ENCODE data around the gene FAM174A. TPM values are rescaled to one million over a fixed set of nuclear protein-coding genes. Genes with fewer than 3 reads are reported as not detected.

FAM174A gene
- total RNA-seq, 1 experiment from 2014 or later: 6.4 TPM

GRCh38 chr5:100551183-100551582, 16.0 kb downstream of the FAM174A start (continued):
- TF ChIP-seq, protein P1, sequence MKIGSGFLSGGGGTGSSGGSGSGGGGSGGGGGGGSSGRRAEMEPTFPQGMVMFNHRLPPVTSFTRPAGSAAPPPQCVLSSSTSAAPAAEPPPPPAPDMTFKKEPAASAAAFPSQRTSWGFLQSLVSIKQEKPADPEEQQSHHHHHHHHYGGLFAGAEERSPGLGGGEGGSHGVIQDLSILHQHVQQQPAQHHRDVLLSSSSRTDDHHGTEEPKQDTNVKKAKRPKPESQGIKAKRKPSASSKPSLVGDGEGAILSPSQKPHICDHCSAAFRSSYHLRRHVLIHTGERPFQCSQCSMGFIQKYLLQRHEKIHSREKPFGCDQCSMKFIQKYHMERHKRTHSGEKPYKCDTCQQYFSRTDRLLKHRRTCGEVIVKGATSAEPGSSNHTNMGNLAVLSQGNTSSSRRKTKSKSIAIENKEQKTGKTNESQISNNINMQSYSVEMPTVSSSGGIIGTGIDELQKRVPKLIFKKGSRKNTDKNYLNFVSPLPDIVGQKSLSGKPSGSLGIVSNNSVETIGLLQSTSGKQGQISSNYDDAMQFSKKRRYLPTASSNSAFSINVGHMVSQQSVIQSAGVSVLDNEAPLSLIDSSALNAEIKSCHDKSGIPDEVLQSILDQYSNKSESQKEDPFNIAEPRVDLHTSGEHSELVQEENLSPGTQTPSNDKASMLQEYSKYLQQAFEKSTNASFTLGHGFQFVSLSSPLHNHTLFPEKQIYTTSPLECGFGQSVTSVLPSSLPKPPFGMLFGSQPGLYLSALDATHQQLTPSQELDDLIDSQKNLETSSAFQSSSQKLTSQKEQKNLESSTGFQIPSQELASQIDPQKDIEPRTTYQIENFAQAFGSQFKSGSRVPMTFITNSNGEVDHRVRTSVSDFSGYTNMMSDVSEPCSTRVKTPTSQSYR (CRISPR knock-in tag; IDR thresholded peaks at IDR 0.05): no peak

GRCh38 chr5:100553209-100553608, 18.0 kb downstream of the FAM174A start:
- peaks cover 5% of the 10 kb centered on the region; the same call in 1 of the 2 replicates for H3K36me3 Mint-ChIP-seq
- no peak overlapping the region for H3K4me3 Mint-ChIP-seq
- CTCF ChIA-PET: no interaction called here
- TF ChIP-seq, protein P2, sequence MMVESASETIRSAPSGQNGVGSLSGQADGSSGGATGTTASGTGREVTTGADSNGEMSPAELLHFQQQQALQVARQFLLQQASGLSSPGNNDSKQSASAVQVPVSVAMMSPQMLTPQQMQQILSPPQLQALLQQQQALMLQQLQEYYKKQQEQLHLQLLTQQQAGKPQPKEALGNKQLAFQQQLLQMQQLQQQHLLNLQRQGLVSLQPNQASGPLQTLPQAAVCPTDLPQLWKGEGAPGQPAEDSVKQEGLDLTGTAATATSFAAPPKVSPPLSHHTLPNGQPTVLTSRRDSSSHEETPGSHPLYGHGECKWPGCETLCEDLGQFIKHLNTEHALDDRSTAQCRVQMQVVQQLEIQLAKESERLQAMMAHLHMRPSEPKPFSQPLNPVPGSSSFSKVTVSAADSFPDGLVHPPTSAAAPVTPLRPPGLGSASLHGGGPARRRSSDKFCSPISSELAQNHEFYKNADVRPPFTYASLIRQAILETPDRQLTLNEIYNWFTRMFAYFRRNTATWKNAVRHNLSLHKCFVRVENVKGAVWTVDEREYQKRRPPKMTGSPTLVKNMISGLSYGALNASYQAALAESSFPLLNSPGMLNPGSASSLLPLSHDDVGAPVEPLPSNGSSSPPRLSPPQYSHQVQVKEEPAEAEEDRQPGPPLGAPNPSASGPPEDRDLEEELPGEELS (CRISPR knock-in tag; IDR thresholded peaks at IDR 0.05): no peak
- TF ChIP-seq ZNF416 (CRISPR knock-in tag; IDR thresholded peaks at IDR 0.05): no peak
- TF ChIP-seq TCF7 (CRISPR knock-in tag; IDR thresholded peaks at IDR 0.05; ENCODE audit: low read depth): no peak
- no peak for TF ChIP-seq HMGA2 (CRISPR knock-in tag; IDR thresholded peaks at IDR 0.05)
- no peak for TF ChIP-seq AR (CRISPR knock-in tag; IDR thresholded peaks at IDR 0.05)
- TF ChIP-seq FOXJ3 (CRISPR knock-in tag; IDR thresholded peaks at IDR 0.05; ENCODE audit: borderline replicate concordance): no peak
- no peak for TF ChIP-seq AFF4 (CRISPR knock-in tag; IDR thresholded peaks at IDR 0.05; ENCODE audit: borderline replicate concordance)
- no peak for TF ChIP-seq CREB1 (CRISPR knock-in tag; IDR thresholded peaks at IDR 0.05)
- TF ChIP-seq E2F1 (CRISPR knock-in tag; IDR thresholded peaks at IDR 0.05): no peak
- TF ChIP-seq CBFB (CRISPR knock-in tag; IDR thresholded peaks at IDR 0.05; ENCODE audit: low read depth): no peak
- TF ChIP-seq, protein P3, sequence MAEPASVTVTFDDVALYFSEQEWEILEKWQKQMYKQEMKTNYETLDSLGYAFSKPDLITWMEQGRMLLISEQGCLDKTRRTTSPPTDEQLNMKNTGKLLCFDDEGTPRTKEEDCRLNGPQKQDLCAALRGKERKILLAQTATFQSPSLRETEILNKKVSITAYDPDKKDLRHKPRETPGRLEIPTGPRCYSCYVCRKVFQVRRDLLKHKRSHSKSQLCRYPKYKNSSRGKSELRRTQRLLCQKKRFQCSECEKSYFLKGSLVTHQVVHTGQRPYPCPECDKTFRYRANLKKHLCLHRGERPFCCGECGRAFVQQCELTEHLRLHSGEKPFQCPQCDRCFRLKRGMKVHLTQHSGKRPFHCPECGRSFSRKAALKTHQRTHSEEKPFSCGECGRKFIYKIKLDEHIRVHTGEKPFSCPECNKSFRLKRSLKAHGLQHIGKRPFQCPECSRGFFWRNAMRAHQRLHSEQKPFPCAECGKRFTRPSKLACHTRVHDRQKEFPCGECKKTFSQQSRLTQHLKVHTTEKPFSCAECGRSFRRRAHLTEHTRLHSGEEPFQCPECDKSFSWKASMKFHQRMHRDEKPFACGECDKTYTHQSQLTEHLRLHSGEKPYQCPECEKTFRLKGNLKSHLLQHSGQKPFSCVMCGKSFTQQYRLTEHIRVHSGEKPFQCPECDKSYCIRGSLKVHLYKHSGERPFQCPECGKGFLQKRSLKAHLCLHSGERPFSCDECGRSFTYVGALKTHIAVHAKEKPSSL (CRISPR knock-in tag; conservative IDR thresholded peaks at IDR 0.05): no peak
- TF ChIP-seq ATF2 (CRISPR knock-in tag; IDR thresholded peaks at IDR 0.05; ENCODE audit: borderline replicate concordance, low read depth): no peak
- no peak for TF ChIP-seq TEAD4 (CRISPR knock-in tag; IDR thresholded peaks at IDR 0.05)
- TF ChIP-seq CREM (CRISPR knock-in tag; IDR thresholded peaks at IDR 0.05): no peak
- no peak for TF ChIP-seq NR3C1 (CRISPR knock-in tag; conservative IDR thresholded peaks at IDR 0.05; ENCODE audit: low read depth)
- TF ChIP-seq TEAD1 (CRISPR knock-in tag; IDR thresholded peaks at IDR 0.05): no peak
- no peak for TF ChIP-seq ELF4 (CRISPR knock-in tag; IDR thresholded peaks at IDR 0.05; ENCODE audit: low read depth)

More at GRCh38 chr5:100553209-100553608, 18.0 kb downstream of the FAM174A start:
- Mint-ChIP-seq H3K27me3 (ENCODE audit: low read depth) (no peaks in the 10 kb centered on the region), H3K27ac (no peak overlapping the region), H3K4me1 (no peaks in the 10 kb centered on the region), H3K9me3 (peaks cover 5% of the 10 kb centered on the region; the same call in 1 of the 2 replicates)
- ATAC-seq: no peak
- no peak for DNase-seq (ENCODE audit: low spot score)
- POLR2A ChIA-PET: no interaction called here

Data from WTC11 (cell line).